IPS-15b (cell line): ENCODE results near the gene SEC61A1.
A peak's percentile ranks its signal among the peaks of the same experiment; 100 is the strongest.

ENCODE experiments used
- H3K27me3 ChIP-seq: one replicate; pipeline ENCODE4 v1.6.1; 2013; ENCODE audit warnings: low read length; ENCODE audit not compliant: control insufficient read depth, insufficient read depth
- H3K36me3 ChIP-seq: one replicate; pipeline ENCODE4 v1.6.1; 2013; ENCODE audit warnings: low read length; ENCODE audit not compliant: control insufficient read depth, insufficient read depth
- H3K4me1 ChIP-seq: one replicate; pipeline ENCODE4 v1.6.1; 2013; ENCODE audit warnings: mild to moderate bottlenecking, low read length; ENCODE audit not compliant: control insufficient read depth, insufficient read depth
- H3K4me3 ChIP-seq: one replicate; pipeline ENCODE4 v1.5.1; 2013; ENCODE audit warnings: low read depth, low read length
- H3K9ac ChIP-seq: one replicate; pipeline ENCODE4 v1.6.1; 2013; ENCODE audit warnings: low read depth, mild to moderate bottlenecking, low read length
- H3K9me3 ChIP-seq: one replicate; pipeline ENCODE4 v1.6.1; 2013; ENCODE audit warnings: mild to moderate bottlenecking, low read length; ENCODE audit not compliant: control insufficient read depth, insufficient read depth

SEC61A1 gene

DNA sequence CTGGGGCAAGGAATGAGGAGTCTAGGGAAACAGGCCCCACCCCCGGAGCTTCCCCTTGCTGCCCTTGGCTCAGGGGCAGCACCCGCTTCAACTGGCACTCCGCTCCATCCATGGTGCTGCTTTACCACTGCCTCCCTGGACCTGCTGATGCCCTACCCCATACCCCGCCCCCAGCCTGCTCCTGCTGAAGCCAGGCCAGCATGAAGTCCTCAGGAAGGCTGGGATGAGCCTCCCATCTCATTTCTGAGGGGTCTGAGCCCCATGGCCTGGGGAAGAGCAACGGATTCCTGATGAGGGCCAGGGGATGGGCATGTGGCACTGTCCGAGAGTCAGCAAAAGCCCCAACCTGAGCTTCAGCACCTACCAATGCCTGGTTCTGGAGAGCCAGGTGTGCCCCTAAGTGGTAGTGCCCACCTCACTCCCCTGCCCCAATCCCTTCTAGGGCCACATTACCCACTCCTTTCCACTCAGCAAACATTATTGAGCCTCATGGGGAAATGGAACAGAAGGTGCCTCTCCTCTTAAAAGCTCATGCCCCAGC is 21.0 kb downstream of the SEC61A1 start:
- Histone ChIP-seq H3K9ac (no peak overlapping the region), H3K36me3 (peaks cover 44% of the 10 kb centered on the region), H3K27me3 (peaks cover 2% of the 10 kb centered on the region), H3K4me1 (peaks cover 2% of the 10 kb centered on the region), H3K9me3 (no peaks in the 10 kb centered on the region), H3K4me3 (no peak overlapping the region)

DNA sequence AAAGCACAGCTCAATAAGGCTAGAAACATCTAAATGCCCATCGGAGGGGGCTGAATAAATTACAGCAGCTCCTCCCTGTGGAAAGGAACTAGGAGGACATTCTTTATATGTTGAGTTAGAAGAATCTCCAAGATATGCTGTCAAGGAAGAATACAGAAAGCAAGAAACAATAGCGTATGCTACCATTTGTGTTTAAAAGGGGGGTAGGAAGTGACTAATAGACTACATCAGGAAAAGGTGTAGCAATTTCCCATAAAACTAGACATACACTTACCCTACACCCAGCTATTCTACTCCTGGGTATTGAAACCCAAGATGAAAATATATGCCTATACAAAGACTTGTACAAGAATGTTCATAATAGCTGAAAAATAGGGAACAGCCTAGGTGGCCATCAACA is 21.6 kb downstream of the SEC61A1 start:
- peaks cover 2% of the 10 kb centered on the region for H3K4me1 ChIP-seq
- no peaks in the 10 kb centered on the region for H3K9me3 ChIP-seq
- peaks cover 2% of the 10 kb centered on the region for H3K27me3 ChIP-seq
- H3K36me3 ChIP-seq, result peaks cover 40% of the 10 kb centered on the region
- no peak overlapping the region for H3K4me3 ChIP-seq
- H3K9ac ChIP-seq, result no peak overlapping the region

DNA sequence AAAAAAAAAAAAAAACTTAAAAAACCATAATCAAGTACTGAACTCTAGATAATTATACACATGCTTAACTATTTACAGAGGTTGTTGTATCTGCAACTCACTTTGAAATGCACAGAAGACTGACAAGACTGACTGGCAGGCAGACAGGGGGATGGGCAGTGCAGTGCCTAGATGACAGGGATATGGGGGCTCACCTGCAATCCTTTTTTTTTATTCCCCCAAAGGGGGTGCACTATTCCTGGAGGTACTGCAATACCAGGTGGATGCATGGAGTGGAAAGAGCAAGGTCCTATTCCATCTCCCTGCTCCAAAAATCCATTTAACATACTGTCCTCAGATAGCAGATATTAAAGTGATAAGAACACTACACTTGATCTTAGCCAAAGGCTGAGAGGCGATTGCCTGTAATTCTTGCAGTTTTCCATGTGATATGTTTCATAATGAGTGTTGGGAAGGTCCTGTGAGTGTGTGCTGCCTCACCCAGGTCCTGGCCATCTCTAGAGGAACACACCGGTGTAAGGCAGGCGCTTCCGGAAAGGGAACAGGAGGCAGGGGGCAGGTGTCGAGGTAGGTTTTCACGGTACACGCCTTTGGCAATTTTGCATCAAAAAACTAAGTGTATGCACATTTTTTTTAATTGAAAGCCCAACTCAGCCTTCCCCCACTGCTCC is 22.7 kb downstream of the SEC61A1 start:
- H3K27me3 ChIP-seq, result peaks cover 2% of the 10 kb centered on the region
- H3K9me3 ChIP-seq, result no peaks in the 10 kb centered on the region
- H3K36me3 ChIP-seq, result peaks cover 28% of the 10 kb centered on the region
- H3K4me3 ChIP-seq, result peak overlapping the region; percentile 59
- H3K9ac ChIP-seq, result no peak overlapping the region
- peaks cover 2% of the 10 kb centered on the region for H3K4me1 ChIP-seq

DNA sequence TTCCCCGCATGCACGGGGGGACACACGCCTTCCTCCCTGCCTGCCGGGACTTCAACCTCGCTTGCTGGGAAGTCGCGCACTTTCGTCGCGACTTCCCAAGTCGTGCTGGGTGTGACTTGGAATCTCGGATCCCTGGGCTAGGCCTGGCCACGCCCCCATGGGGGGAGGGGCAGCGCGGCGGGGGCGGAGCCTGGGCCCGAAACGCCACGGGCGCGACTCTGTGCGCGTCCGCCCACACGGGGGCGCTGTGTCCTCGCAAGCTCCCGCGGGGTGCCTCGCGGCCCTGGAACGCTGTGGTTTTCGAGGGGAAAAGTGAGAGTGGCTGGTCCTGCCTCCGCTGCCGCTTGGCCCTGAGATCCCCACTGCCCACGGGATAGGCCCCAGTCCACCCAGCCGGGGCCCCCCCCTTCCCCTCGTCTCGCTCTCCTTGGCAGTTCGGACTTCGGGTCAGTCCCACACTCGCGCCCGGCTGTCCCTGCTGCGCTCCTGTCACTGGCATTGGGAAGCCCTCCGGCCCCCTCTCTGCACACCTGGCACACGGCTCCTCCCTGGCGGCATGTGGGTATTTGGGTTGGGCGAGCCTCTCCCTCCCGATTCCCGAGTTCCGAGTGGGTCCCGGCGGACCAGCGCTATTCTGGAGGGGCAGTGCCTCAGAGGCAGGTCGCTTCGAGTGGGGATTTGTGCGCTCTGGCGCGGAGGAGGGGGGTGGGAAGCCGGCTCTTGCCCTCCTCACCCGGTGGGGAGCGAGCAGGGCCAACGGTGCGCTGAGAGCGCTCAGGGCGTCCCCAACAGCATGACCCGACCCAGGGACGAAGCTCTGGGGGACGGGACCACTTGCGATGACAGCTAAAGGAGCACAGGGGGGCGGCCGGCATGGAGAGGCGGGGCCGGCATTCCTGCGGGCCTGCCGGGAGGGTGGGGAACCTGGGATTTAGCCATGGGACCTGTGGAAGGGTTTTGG is 23.6 kb downstream of the SEC61A1 start:
- H3K4me1 ChIP-seq, result peaks cover 2% of the 10 kb centered on the region
- H3K4me3 ChIP-seq, result peak overlapping the region; percentile 59
- H3K9ac ChIP-seq, result no peak overlapping the region
- no peaks in the 10 kb centered on the region for H3K9me3 ChIP-seq
- H3K36me3 ChIP-seq, result peaks cover 20% of the 10 kb centered on the region
- peaks cover 2% of the 10 kb centered on the region for H3K27me3 ChIP-seq

DNA sequence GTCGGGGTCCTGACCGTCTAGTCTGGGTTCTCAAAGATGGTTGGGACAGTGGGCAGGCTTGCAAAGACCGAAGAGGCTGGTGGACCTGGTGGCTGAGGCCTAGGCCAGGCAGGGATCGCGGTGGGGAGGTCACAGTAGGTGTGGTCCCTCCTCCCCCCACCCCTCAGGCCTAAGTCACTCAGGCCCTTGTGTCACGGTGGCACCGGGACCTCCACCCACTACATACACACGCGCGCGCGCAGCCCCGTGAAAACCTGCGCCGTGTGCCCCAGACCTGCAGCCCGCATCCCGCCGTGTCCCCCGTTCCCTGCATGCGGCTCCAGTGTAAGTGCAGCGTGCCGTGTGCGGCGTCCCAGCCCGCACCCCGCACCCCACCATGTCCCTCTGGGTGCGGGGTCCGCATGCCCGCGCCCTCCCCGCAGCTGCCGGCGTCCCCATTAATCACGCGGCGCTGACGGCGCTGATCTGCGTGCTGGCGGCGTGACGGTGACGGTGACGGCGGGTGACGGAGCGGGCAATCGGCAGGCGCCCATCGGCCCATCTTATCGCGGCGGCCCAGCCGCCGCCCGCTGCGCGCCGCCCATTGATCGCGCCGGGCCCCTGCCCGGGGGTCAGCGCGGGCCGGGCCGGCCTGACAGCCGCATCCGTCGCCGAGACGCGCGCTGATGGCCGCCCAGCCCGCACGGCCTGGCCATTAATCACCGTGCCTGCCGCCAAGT is 24.4 kb downstream of the SEC61A1 start:
- peaks cover 2% of the 10 kb centered on the region for H3K4me1 ChIP-seq
- H3K27me3 ChIP-seq, result peaks cover 2% of the 10 kb centered on the region
- H3K9me3 ChIP-seq, result no peaks in the 10 kb centered on the region
- H3K4me3 ChIP-seq, result peak overlapping the region; percentile 58
- H3K9ac ChIP-seq, result no peak overlapping the region
- peaks cover 20% of the 10 kb centered on the region for H3K36me3 ChIP-seq

DNA sequence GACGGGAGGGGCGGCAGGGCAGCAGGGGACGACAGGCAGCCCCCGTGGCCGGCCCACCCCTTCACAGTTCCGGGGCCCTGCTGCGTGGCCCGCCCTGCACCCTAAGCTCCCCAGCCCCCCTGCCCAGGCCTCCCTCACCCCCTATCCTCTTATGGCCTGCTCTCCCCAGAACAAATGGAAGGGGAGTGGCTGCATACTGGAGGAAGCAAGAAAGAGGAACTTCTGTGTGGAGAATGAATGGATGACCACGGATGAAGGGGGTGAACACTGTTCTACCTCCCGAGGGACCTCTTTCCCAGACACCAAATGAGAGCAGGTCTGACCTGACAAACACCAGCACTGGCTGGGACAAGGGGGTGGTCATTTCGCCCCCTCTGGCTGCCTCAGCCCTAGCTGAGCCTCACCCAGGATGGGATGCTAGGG is 25.0 kb downstream of the SEC61A1 start:
- Histone ChIP-seq H3K9me3 (no peaks in the 10 kb centered on the region), H3K27me3 (peaks cover 2% of the 10 kb centered on the region), H3K9ac (no peak overlapping the region), H3K4me3 (peak overlapping the region; percentile 58), H3K36me3 (peaks cover 18% of the 10 kb centered on the region), H3K4me1 (peaks cover 2% of the 10 kb centered on the region)

GRCh38 chr3:128077665-128078064 is 25.4 kb downstream of the SEC61A1 start:
- Histone ChIP-seq H3K27me3 (peaks cover 2% of the 10 kb centered on the region), H3K9me3 (no peaks in the 10 kb centered on the region), H3K36me3 (peaks cover 18% of the 10 kb centered on the region), H3K9ac (no peak overlapping the region), H3K4me1 (peaks cover 2% of the 10 kb centered on the region), H3K4me3 (no peak overlapping the region)

DNA sequence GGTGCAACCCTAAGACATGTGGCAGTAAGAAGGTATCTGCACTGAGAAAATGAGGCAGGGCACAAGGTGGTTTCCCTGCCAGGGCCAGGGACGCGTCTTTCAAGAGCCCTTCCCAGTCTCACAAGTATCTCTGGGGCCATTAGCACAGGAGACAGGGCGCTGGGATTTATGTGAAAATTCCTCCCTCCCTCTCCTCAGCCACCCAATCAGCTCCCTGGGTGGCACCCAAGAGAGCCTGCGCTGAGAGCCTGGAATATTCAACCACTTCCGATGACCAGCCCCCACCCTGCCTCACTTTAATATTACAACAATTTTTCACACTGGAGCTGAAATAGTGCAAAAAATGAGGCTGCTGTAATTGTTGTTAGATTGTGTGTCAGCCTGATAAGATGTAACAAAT is 26.1 kb downstream of the SEC61A1 start:
- no peak overlapping the region for H3K9ac ChIP-seq
- H3K9me3 ChIP-seq, result no peaks in the 10 kb centered on the region
- no peak overlapping the region for H3K4me3 ChIP-seq
- H3K27me3 ChIP-seq, result peaks cover 2% of the 10 kb centered on the region
- H3K36me3 ChIP-seq, result peaks cover 25% of the 10 kb centered on the region
- H3K4me1 ChIP-seq, result peaks cover 2% of the 10 kb centered on the region

DNA sequence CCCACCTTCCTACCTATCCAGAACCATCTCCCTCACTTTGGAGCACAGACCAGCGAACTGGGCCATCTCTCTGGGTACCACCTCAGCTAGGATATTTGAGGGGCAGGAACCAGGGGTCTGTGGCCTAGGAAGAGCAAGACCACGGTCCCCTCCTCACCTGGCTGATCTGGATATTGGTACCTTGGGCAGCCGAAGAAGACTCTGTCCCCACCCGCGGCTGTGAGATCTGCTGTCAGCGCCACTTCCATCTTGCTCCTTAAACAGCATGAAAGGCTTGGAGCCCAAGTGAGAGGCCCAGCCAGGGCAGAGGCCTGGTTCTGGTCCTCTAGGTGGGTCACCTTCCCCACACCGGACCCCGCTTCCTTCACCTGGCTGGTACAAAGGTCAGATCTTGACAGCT is 26.6 kb downstream of the SEC61A1 start:
- Histone ChIP-seq H3K9ac (no peak overlapping the region), H3K36me3 (peaks cover 28% of the 10 kb centered on the region), H3K27me3 (peaks cover 2% of the 10 kb centered on the region), H3K9me3 (no peaks in the 10 kb centered on the region), H3K4me1 (peaks cover 2% of the 10 kb centered on the region), H3K4me3 (no peak overlapping the region)

GRCh38 chr3:128079823-128080222 is 27.6 kb downstream of the SEC61A1 start:
- no peak overlapping the region for H3K4me3 ChIP-seq
- H3K27me3 ChIP-seq, result peaks cover 2% of the 10 kb centered on the region
- peaks cover 28% of the 10 kb centered on the region for H3K36me3 ChIP-seq

GRCh38 chr3:128080323-128081080 is 28.3 kb downstream of the SEC61A1 start:
- Histone ChIP-seq H3K4me1 (no peaks in the 10 kb centered on the region), H3K9me3 (no peaks in the 10 kb centered on the region), H3K27me3 (peaks cover 2% of the 10 kb centered on the region), H3K9ac (no peak overlapping the region), H3K36me3 (peaks cover 33% of the 10 kb centered on the region), H3K4me3 (no peak overlapping the region)

More at GRCh38 chr3:128079823-128080222, 27.6 kb downstream of the SEC61A1 start:
- Histone ChIP-seq H3K9me3 (no peaks in the 10 kb centered on the region), H3K4me1 (peaks cover 2% of the 10 kb centered on the region), H3K9ac (no peak overlapping the region)
